ENCODE data around the gene SLCO4A1.
A peak's percentile ranks its signal among the peaks of the same experiment; 100 is the strongest.
"Not testable (repeated sequence)": the region's sequence is repeated elsewhere in the genome, so short reads cannot be mapped to it uniquely, and the experiment has no call there.

SLCO4A1 gene

DNA sequence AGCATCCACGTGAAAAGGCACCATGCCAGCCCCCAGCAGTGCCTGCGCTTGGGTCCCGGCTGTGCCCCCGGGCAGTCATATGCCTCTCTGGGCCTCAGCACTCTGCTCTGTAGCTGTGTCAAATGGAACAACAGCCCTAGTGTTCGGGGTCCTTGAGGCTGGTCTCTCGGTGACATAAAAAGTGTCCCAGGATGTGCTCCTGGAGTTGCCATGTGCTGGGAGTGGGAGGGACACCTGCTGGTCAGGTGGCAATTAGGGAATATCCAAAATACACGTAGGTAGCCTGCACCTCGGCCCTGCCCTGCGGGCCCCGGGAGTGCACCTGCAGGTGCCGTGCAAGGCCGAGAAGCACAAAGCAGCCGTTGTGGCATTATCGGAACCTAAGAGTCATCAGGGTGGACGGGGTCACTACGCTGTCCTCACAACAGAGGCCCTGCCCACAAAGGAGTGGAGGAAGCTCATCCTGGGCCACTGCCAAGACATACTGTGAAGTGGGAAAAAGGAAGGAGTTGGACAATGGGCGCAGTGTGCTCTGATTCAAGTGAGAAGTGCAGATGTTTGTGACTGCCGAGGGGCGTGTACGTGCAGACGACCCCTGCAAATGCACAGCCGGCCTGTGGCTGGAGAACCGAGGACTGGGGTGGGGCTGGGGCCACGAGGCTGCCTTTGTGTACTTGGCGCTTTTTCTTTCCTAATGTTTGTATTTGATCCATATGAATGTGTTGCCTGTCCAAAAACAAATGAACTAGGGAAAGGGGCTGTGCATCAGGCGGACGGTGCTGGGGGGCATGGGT is 24.6 kb downstream of the SLCO4A1 start:
- no peak for DNase-seq

DNA sequence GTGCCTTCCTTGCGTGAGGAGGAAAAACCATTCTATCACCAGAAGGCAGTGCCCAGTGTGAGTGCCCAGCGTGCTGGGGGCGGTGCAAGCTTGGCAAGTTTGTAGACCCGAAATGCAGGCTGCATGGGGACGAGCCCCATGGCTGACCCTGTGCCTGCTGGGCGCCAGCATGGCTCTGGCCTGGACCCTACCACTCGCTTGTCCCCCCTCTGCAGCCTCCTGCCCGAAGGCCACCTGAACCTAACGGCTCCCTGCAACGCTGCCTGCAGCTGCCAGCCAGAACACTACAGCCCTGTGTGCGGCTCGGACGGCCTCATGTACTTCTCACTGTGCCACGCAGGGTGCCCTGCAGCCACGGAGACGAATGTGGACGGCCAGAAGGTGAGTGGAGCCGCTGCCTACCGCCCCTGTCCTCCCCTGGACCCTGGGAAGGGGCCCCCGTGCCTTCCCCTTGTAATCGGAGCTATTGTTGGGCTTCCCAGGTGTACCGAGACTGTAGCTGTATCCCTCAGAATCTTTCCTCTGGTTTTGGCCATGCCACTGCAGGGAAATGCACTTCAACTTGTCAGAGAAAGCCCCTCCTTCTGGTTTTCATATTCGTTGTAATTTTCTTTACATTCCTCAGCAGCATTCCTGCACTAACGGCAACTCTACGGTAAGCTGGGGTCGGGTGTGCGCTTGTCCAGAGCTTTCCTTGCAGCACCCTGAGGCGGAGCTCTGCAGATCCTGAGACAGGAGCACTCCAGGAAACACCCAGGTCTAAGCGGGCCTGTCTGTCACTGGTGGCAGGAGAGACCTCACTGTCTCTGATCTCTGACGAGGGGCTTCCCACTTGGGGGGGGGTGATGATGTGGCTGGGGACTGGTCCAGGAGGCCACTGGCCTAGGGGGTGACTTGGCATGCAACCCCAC is 25.5 kb downstream of the SLCO4A1 start:
- no peak for DNase-seq

DNA sequence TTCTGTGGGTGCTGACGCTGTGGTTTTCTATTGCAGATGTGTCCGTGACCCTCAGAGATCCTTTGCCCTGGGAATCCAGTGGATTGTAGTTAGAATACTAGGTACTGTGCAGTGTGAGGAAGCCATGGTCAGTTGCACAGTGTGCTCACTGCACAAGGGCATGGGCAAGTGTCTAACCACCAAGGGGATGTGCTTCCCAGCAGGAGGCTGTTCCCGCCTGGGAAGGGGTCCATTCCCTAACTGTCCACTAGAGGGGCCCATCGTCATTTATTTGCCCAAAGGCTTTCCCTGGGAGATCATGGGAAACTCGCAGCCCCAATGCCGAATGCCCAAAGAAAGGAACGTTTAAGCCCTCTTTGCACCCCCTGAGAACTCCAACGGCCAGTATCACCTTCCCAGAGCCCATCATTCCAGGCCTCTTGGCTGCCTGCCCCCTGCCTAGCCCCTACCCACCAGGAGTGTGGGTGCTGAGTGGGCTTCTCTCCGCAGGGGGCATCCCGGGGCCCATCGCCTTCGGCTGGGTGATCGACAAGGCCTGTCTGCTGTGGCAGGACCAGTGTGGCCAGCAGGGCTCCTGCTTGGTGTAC is 26.2 kb downstream of the SLCO4A1 start:
- peak; percentile 72 for DNase-seq

DNA sequence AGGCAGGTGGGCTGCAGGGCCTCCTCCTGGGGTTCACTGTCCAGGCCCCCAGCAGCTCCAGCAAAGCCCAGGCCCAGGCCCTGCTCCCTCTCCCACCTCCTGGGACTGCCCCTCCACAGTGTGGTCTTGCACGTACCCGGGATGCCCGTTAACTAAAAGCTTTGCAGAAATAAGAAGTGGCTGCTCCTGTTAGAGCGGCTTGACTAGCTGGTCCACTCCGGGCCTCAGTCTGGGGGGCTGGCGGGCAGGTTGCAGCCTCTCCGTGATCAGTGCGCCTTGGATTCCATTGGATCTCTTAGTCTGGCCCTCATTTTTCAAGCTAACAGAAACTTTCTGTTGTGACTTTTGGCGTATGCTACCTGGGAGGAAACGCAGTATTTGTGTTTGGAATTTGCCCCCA is 26.9 kb downstream of the SLCO4A1 start:
- no peak for DNase-seq

DNA sequence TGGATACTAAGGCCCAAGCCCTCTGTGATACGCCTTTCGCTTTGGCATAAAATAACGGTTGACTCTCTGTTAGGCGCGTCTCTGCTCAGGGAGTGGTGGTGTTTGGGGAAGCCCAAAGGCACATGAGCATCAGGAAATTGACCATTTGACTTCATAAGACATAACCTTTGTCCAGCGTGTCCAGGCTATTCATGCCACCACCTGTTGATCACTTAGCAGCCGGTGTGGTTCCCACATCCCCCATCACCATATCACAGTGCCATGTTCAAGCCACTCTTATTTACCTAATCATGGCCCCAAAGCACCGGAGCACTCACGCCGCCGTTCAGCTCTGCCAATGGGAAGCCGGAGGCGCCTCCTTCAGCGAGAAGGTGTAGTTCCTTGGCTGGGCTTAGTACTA is 27.9 kb downstream of the SLCO4A1 start:
- DNase-seq, result no peak

DNA sequence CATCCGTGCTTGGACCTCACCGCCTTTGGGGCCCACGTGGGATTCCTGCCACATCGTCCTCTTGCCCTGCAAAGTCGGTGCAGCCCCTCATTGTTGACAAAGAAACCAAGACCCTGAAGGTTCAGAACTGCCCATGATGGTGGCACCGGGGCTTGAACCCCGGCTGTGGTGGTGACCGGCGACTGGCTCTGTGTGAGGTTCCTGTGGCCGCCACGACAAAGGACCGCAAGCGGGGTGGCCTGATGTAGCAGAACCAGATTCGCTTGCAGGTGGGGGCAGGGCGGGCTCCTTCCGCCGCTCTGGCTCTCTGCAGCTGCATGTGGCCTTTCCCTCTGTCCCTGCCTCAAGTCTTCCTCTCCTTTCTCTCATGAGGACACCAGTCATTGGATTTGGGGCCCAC is 28.7 kb downstream of the SLCO4A1 start:
- no peak for DNase-seq

DNA sequence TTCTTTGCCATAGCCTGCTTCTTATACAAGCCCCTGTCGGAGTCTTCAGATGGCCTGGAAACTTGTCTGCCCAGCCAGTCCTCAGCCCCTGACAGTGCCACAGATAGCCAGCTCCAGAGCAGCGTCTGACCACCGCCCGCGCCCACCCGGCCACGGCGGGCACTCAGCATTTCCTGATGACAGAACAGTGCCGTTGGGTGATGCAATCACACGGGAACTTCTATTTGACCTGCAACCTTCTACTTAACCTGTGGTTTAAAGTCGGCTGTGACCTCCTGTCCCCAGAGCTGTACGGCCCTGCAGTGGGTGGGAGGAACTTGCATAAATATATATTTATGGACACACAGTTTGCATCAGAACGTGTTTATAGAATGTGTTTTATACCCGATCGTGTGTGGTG is 29.5 kb downstream of the SLCO4A1 start:
- DNase-seq, result no peak

DNA sequence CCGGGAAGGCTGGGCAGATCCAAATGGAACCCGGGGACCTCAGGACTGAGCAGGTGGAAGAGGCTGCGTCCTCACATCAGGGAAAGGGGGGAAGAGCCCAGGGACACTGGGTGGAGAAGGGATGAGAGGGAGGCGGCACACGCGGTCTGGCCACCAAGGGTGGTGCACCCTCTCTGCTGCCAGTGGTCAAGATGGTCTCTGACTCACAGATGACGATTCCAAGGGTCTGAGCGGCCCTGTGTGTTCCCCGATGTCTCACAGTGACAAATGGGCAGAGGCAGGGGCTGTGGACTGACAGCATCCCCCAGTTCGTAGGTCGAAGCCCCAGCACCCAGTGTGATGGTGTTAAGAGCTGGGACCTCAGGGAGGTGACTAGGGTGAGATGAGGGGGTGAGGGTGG is 32.1 kb downstream of the SLCO4A1 start:
- DNase-seq, result no peak

DNA sequence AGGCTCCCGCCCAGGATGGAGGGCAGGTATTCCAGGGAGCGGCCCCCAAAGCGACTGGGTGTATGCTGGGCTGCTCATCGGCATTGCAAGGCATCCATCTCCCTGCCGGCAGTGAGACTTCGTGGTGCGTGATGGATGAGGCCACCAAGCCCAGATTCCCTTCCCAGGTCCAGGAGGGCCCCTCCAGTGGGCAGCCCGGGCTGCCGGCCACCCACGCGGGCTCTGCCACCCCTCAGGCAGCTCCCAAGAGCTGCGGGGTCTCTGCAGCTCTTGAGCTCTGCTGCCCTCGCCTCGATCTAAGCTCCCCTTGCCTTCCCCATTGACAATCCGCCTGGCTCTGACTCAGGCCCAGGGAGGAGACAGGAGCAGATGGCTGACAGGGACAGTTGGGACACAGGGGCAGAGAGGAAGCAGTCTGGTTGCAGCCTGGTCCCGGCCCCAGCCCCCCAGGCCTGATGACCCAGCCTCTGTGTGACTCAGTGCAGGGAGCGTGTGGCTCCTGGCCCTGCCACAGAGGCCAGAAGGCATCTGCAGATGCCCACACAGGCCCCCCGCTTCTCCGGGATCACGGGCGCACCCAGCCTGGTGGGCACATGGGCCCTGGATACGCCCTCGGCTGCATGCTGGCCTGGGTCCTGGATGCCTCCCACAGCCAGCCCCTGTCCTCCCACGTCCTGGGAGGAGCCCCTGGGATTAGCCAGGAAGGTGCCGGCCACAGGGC is 33.0 kb downstream of the SLCO4A1 start:
- no peak for DNase-seq

DNA sequence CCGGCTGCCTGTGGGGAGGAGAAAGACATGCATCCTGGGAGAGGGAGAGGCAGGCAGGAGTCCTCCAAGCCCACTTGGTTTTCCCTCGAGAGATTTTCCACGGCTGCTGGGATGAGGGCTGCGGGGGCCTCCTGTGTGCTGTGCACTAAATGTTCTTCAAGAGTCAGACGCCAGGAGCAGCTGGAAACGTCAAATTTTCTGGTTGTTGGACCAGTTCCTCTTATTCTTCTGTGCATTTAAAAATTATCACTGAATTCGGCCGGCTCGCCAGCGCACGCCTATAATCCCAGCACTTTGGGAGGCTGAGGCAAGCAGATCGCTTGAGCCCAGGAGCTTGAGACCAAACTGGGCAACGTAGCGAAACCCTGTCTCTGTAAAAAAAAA is 33.6 kb downstream of the SLCO4A1 start:
- no peak for DNase-seq

DNA sequence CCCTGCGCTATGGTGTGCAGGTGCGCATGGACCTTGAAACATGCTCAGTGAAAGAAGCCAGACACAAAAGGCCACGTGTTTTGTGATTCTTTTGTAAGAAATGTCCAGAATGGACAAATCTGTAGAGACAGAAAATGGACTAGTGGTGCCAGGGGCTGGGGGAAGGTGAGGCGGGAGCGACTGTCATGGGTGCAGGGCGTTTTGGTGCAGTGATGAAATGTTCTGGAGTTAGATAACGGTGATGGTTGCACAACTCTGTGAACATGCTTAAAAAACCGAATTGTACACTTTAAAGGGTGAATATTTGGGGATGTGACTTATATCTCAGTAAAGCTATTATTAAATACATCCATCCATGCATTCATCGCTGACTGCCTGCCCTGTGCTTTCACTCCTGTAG is 34.7 kb downstream of the SLCO4A1 start:
- DNase-seq, result no peak

DNA sequence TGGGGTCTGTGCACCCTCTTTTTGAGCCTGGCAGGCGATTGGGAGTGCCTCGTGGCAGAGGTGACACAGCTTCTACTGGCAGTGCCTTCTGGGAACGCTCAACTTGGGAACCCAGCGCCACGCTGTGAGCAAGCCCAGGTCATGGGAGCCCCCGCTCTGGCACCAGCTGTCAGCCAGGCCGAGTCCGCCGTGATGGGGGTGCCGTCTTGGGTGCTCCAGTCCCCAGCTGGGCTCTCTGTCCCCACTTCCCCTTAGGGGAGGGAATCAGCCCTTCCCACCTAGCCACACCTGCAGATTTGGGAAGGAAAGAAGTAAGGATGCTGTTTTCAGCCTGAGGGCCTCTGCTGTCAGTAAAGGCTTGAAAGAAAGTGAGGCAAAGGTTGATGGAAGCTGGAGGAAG is 35.4 kb downstream of the SLCO4A1 start:
- no peak for DNase-seq

DNA sequence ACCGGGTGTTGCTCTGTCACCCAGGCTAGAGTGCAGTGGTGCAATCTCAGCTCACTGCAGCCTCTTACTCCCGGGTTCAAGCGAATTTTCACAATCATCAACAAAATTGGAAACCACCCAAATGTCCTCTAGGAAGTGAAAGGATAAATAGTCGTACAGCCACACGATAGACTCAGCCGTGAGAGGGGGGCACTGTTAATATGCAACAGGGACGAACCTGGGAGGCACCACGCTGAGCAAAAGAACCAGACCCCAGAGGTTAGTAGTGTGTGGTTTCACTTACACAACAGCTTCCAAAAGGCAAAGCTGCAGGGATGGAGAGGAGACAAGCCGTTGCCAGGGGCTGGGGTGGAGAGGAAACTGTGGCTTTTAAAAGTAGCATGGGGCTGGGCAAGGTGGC is 36.2 kb downstream of the SLCO4A1 start:
- DNase-seq, result no peak

DNA sequence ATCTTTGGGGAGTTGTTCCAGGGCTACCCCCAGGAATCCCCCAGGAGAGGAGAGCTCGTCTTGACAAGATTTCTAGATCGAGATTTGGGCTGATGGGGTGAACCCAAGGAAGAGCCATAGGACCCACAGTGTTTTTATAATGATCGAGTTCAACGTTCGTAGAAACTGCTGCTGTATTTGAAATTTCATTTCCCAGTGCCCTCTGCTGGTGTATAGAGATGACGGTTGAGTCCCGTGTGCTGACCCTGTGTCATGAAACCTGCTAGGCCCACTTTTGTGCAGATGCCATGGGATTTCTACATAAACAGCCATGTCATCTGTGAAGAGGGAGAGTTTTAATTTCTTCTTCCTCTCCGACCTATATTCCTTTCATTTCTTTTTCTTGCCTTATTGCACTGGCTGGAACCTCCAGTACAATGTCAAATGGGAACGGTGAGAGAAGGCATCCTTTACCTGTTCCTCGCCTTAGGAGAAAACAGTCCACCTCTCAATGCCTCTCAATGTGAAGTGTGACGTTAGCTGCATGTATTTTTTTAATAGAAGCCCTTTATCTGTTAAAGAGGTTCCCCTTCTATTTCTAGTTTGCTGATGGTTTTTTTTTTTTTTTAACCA is 37.8 kb downstream of the SLCO4A1 start:
- no peak for DNase-seq

DNA sequence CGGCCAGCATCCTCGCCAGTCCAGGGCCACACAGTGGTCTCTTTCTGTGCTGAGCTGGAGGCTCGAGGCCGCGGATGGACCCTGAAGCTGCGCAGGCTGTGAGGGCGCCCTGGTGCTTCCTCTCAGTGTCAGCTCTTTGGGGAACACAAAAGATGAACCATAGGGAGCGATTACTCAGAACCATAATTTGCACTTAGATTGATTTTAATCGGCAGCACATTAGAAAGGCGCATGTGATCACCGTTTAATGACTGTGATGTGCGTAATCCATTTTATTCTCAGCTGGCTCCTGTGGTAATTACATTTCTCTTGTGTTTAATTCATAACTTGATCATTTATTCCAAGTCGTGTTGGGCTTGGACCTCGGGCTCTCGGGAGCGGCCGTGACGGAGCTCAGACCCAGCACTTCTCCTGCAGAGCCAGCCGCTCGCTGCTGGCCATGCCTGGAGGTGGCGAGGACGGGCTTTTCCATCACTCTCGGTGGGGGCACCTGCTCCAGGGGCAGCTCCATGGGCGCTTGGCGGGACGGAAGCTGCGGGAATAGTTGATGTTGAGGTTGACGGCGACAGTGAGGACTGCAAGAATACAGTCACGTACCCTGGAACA is 40.7 kb downstream of the SLCO4A1 start:
- no peak for DNase-seq

DNA sequence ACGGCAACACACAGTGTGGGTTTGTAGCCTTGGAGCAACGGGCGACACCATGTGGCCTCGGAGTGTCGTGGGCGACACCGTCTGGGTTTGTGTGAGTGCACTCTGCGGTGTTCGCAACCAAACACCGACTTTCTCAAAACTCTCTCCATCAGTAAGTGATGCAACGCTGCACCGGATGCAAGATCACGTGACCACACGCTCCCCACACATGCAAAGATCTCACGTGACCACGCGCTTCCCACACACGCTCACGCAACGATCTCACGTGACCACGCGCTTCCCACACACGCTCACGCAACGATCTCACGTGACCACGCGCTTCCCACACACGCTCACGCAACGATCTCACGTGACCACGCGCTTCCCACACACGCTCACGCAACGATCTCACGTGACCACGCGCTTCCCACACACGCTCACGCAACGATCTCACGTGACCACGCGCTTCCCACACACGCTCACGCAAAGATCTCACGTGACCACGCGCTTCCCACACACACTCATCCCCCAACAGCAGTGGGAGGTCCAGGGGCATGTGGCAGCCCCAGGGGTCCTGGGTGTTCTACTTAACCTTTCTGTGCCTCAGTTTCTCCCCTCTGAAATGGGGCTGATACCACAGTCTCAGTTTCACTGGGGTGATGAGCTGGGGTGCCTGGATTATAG is 41.5 kb downstream of the SLCO4A1 start:
- not testable (repeated sequence) for DNase-seq

DNA sequence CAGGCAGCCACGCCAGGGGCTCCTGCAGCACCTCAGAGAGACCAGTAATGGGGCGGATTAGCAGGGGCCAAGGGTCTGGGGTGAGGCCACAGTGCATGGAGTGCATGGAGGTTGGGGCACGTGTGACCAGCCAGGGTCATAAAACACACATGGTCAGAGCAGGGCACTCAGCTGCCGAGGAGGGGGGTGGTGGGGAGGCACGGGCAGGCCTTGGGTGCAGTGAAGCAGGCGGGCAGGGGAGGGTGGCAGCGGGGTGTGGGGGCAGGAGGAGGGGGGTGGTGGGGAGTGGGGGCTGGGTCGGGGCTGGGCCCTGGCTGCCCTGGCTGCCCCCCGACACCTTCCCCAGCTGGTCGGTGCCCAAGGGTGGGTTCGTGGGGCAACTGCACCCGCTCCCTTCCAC is 42.7 kb downstream of the SLCO4A1 start:
- DNase-seq, result no peak

DNA sequence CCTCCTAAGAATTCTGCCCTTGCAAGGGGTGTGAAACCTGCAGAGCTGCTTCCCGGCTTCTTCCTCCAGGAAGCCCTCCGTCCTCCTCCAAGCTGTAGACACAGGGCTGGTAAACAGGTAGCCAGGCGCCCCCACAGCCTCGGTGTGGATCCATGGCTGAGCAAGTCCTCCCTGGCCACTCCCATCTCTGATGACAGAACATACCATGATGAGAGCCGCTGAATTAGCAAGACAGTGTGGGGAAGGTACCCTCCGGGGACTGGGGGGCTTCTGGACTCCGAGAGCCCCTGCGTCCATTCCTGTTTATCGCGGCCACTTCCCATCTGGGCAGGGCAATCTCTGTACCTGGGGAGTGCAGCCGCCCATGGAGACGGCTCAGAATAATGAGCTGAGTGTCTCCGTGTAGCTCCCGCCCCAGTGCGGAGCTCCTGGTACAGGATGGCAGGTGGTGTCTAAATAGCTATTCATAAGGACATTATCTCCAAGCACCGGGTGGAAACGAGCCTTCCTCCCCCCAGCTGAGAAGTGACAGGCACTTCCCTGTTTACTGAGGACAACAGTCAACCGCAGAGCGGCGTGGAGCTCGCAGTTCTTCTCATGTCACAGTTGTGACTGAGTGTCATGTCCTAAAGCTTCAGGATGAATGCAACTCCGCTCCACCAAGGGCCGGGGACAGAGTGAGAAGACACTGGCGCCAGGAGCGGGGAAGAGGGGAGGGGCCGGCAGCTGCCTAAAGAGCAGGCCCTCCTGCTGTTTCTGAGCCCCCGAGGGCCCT is 43.7 kb downstream of the SLCO4A1 start:
- DNase-seq, result no peak

DNA sequence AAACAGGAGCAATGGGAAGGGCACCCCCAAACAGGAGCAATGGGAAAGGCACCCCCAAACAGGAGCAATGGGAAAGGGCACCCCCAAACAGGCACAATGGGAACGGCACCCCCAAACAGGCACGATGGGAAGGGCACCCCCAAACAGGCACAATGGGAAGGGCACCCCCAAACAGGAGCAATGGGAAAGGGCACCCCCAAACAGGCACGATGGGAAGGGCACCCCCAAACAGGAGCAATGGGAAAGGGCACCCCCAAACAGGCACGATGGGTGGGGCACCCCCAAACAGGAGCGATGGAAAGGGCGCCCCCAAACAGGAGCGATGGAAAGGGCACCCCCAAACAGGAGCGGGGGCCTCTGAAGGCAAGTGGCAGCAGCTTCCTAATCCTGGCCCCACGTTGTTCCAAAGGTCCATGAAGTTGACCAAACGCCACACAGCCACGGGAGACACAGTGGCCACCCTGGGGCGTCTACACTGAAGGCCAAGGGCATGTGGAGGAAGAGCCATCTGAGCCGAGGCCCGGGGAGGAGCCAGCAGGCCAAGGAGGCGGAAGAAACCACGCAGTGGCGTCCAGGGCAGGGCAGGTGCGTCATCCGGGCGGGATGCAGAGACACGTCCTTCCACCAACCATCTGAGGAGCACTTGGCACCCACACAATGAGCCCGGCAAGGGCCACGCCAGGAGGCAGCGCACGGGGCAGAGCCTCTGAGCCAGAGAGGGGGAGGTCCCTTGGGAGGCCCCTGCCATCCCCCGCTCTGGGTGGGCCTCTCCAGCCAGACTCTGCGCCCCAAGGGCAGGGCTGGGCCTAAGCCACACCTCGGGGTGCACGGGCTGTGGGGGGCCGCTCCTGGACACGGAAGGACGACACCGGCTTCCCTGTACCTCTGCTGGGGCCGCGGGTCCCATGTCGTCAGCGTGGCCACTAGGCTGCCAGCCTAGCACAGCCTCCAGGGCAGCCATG is 44.8 kb downstream of the SLCO4A1 start:
- DNase-seq, result no peak

DNA sequence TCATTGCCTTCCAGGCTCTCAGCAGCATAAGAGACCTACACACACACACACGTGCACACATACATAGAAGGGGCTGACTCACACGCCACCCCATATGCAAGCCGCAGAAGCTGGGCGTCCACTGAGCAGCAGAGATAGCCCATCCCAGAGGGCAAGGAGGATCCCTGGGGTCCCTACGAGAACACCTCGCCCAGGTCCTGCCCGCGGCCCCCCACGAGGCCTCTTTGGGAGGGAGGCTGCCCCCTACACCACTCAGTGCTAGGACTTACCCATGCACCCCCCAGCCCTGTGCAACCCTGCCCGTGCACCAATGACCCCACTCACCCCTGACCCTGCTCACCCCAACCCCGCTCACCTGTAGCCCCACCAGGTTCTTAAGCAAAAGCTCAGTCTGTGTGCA is 45.8 kb downstream of the SLCO4A1 start:
- no peak for DNase-seq
